PFSK-1 (cell line): ENCODE measurements around the gene FMN1.

ENCODE experiments used
- POLR2AphosphoS5 ChIP-seq: IDR thresholded peaks from 2 replicates; pipeline ENCODE4 v1.6.1; 2012; ENCODE audit warnings: low read depth, mild to moderate bottlenecking, control low read depth, low read length, moderate library complexity
- SIN3A ChIP-seq: IDR thresholded peaks from 2 replicates; pipeline ENCODE4 v1.6.1; 2012; ENCODE audit warnings: mild to moderate bottlenecking, low read length, moderate library complexity, borderline replicate concordance; ENCODE audit not compliant: insufficient read depth

DNA sequence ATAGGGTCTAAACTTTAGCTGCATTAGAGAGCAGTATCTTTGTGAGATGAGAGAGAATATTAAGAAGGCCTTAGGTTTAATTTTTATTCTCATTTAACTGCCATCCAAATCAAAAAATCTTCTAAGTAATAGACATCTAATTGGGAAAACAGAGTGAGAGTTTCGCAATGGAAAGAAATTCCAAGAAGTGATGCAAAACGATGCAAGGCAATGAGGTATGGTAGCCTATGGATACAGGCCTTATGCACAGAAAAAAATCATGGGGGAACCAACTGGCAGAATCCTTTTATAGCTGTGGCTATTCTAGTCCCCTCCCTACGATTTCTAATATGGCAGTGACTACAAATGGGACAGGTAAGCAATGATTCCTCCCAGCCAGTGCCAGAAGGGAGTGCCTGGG, 250.8 kb downstream of the FMN1 start:
- TF ChIP-seq POLR2AphosphoS5 (no peak), SIN3A (no peak)
